ENCODE measurements around the gene KRTAP10-3. TPM values are rescaled to one million over a fixed set of nuclear protein-coding genes. Genes with fewer than 3 reads are reported as not detected.
"Not testable (repeated sequence)": the region's sequence is repeated elsewhere in the genome, so short reads cannot be mapped to it uniquely, and the experiment has no call there.

Gene KRTAP10-3
- total and polyA plus RNA-seq, 11 donors: not detected

GRCh38 chr21:44580231-44580821, 21.7 kb upstream of the KRTAP10-3 start, which contains the start of gene KRTAP10-5:
KRTAP10-5 (minus strand) TSS chr21:44580604; CDS start chr21:44580578, 26 bp downstream.
- 35 to 52% (median 45%) methylated on average over 8 to 19 of the region's 19 CpGs for WGBS, 4 donors
- H3K4me3 ChIP-seq; intact Hi-C loops (cut with DNase I); H3K36me3 ChIP-seq; DNase-seq; H3K4me1 ChIP-seq; H3K27ac ChIP-seq: not testable (repeated sequence)
- peaks cover 0 to 37% (median 12%) of the 10 kb centered on the region in 12 donors for H3K9me3 ChIP-seq
- H3K27me3 ChIP-seq: peaks cover 0 to 16% (median 0%) of the 10 kb centered on the region in 9 donors
- peak in 1 of 12 donors; percentile 13 for TF ChIP-seq CTCF (IDR thresholded peaks at IDR 0.05)
- peak in 2 of 4 donors; percentile 53 to 58 for ATAC-seq

GRCh38 chr21:44579833-44580144, 21.2 kb upstream of the KRTAP10-3 start:
- H3K4me3 ChIP-seq: no peak overlapping the region
- 61 to 71% (median 65%) methylated on average over 7 of the region's 7 CpGs for WGBS, 4 donors
- H3K9me3 ChIP-seq: peaks cover 0 to 37% (median 12%) of the 10 kb centered on the region in 12 donors
- peaks cover 0 to 18% (median 0%) of the 10 kb centered on the region in 9 donors for H3K27me3 ChIP-seq
- ATAC-seq: no peak
- TF ChIP-seq CTCF (IDR thresholded peaks at IDR 0.05) (no peak), POLR2A (IDR thresholded peaks at IDR 0.05) (no peak)
- H3K4me1 ChIP-seq: no peaks in the 10 kb centered on the region
- DNase-seq: no peak
- intact Hi-C loops (cut with DNase I): no loop called here
- H3K27ac ChIP-seq: no peak overlapping the region
- no peaks in the 10 kb centered on the region for H3K36me3 ChIP-seq

DNA sequence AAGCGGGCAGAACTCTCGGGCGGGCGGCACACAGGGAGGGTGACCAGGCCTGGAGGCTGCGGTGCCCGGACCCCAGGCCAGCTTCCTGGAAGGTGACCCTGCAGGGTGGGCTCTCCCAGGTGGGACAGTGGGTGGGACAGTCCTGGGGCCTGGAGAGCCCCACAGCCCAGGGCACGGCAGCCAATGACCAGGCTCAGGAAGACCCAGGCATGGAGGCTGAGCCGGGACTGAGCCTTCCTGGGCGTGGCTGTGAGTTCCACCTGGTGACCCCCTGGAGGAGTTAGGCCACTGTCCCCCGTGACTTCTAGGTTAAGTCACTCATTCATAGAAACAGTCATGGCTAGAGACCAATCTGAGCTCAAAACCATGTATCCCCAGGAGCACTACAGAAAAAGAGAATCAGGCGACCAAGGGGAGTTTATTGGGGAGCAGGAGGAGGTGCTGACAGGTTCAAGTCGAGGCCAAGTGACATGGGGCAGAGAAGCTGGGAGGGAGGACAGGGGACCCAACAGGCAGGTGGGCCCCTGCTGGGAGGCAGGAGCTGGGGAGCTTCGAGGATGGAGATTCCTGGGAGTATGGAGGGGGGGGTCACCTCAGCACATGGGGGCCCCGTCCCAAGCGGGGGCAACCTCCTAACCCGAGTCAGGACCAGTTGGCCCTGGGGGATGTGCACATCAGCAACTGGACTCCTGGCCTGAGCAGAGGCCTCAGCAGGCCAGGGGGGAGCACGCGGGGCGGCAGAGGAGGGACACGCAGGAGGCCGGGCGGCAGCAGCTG, 20.6 kb upstream of the KRTAP10-3 start:
- Histone ChIP-seq H3K4me3 (no peak overlapping the region), H3K27ac (no peak overlapping the region), H3K27me3 (peaks cover 0 to 23% (median 0%) of the 10 kb centered on the region in 9 donors), H3K9me3 (peaks cover 0 to 37% (median 12%) of the 10 kb centered on the region in 12 donors), H3K4me1 (no peaks in the 10 kb centered on the region), H3K36me3 (no peaks in the 10 kb centered on the region)
- DNase-seq (peak in 1 of 5 donors; percentile 48), ATAC-seq (no peak)
- TF ChIP-seq POLR2A (IDR thresholded peaks at IDR 0.05) (no peak), CTCF (IDR thresholded peaks at IDR 0.05) (no peak)
- intact Hi-C loops (cut with DNase I): no loop called here
- WGBS, 4 donors: 67 to 76% (median 74%) methylated on average over 16 to 22 of the region's 22 CpGs

DNA sequence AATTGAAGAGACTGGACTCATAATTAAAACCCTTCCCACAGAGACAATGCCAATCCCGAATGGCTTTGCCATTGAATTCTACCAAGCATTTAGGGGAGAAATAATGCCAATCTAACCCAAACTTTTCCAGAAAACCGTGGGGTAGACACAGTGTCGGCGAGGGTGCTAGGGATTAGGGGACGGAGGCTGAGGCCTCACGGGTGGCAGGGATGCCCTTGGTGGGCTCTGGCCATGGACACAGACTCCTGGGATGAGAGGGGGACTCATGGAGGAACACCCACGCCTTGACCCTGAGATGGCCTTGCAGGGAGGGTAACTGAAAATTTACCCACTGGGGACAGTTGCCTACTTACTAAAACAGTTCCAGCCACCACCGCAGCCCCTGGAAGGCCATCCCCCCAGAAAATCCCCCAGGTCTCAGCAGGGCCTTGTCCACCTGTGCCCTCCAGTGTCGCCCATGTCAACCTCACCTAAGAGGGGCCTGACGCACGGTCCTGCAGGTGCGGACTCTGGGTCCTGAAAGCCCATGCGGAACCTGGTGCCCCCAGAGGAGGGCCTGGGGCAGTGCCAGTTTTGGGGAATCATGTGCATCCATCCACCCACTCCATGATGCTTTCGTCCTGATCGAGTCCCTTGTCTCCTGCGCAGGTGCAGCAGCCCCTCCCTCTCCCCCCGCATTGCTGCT, 19.9 kb upstream of the KRTAP10-3 start:
- ATAC-seq: no peak
- H3K27ac ChIP-seq: no peak overlapping the region
- no peaks in the 10 kb centered on the region for H3K36me3 ChIP-seq
- DNase-seq: no peak
- H3K4me3 ChIP-seq: no peak overlapping the region
- intact Hi-C loops (cut with DNase I): no loop called here
- WGBS, 4 donors: 91 to 95% (median 94%) methylated on average over 17 of the region's 17 CpGs
- H3K27me3 ChIP-seq: peaks cover 0 to 24% (median 0%) of the 10 kb centered on the region in 9 donors
- no peaks in the 10 kb centered on the region for H3K4me1 ChIP-seq
- peaks cover 0 to 37% (median 12%) of the 10 kb centered on the region in 12 donors for H3K9me3 ChIP-seq
- TF ChIP-seq POLR2A (IDR thresholded peaks at IDR 0.05) (no peak), CTCF (IDR thresholded peaks at IDR 0.05) (no peak)

All from heart left ventricle (tissue), 16 donors.